Suppressor macrophage treated with lipopolysaccharide for 4 hours (primary cell): Measurements from ENCODE around the gene SYT12.

ENCODE experiments used
- DNase-seq: peaks from one replicate; pipeline ENCODE4 v3.0.0-alpha.2; 2020

The SYT12 gene

GRCh38 chr11:67058506-67058905 is 35.6 kb downstream of the SYT12 start:
- DNase-seq = no peak

- no peak for DNase-seq
Measured at GRCh38 chr11:67059671-67060070, 36.7 kb downstream of the SYT12 start.

GRCh38 chr11:67060111-67060522 is 37.2 kb downstream of the SYT12 start:
- DNase-seq = no peak

- DNase-seq = no peak
Measured at GRCh38 chr11:67062526-67063373, 39.8 kb downstream of the SYT12 start.

GRCh38 chr11:67066333-67066709 is 43.4 kb downstream of the SYT12 start:
- no peak for DNase-seq

- DNase-seq = peak; percentile 77
Measured at GRCh38 chr11:67071420-67072284, 48.7 kb downstream of the SYT12 start.

GRCh38 chr11:67072295-67072694 is 49.4 kb downstream of the SYT12 start:
- no peak for DNase-seq

- DNase-seq = no peak
Measured at GRCh38 chr11:67073908-67074307, 51.0 kb downstream of the SYT12 start.

- no peak for DNase-seq
Measured at GRCh38 chr11:67076202-67076601, 53.3 kb downstream of the SYT12 start.

GRCh38 chr11:67079065-67079705 is 56.3 kb downstream of the SYT12 start:
- DNase-seq = peak; percentile 71

- DNase-seq = no peak
Measured at GRCh38 chr11:67082071-67082791, 59.3 kb downstream of the SYT12 start.

- DNase-seq = no peak
Measured at GRCh38 chr11:67083786-67084366, 60.9 kb downstream of the SYT12 start.

GRCh38 chr11:67085617-67086016 is 62.7 kb downstream of the SYT12 start:
- DNase-seq = no peak

- DNase-seq = no peak
Measured at GRCh38 chr11:67090717-67091116, 67.8 kb downstream of the SYT12 start.

GRCh38 chr11:67095214-67095507 is 72.2 kb downstream of the SYT12 start:
- DNase-seq = no peak

- DNase-seq = no peak
Measured at GRCh38 chr11:67098799-67099429, 76.0 kb downstream of the SYT12 start.

- no peak for DNase-seq
Measured at GRCh38 chr11:67099831-67100324, 76.9 kb downstream of the SYT12 start.
